Measurements from ENCODE around the gene UGT1A1. TPM values are rescaled to one million over a fixed set of nuclear protein-coding genes. Genes with fewer than 3 reads are reported as not detected.
"Not testable (repeated sequence)": the region's sequence is repeated elsewhere in the genome, so short reads cannot be mapped to it uniquely, and the experiment has no call there.

The UGT1A1 gene
- total RNA-seq, 1 donor from 2014 or later: 0.98 TPM

GRCh38 chr2:233718552-233718951 lies 41.5 kb upstream of the UGT1A1 start, which contains the start of gene UGT1A4:
Gene UGT1A4 (plus strand): TSS chr2:233718736. CDS start chr2:233718821, 85 bp downstream.
- Histone ChIP-seq H3K4me3 (no peak within 1 kb of the TSS), H3K27me3 (no peaks in the 10 kb centered on the region), H3K4me1 (no peaks in the 10 kb centered on the region), H3K27ac (no peak within 1 kb of the TSS), H3K36me3 (no peaks in the 10 kb centered on the region), H3K9me3 (no peaks in the 10 kb centered on the region)
- TF ChIP-seq POLR2AphosphoS5 (IDR thresholded peaks at IDR 0.05; ENCODE audit: insufficient read depth in 1 of 2, low read depth in 1 of 2): no peak
- no peak for TF ChIP-seq POLR2A (IDR thresholded peaks at IDR 0.05)
- TF ChIP-seq, protein P1, sequence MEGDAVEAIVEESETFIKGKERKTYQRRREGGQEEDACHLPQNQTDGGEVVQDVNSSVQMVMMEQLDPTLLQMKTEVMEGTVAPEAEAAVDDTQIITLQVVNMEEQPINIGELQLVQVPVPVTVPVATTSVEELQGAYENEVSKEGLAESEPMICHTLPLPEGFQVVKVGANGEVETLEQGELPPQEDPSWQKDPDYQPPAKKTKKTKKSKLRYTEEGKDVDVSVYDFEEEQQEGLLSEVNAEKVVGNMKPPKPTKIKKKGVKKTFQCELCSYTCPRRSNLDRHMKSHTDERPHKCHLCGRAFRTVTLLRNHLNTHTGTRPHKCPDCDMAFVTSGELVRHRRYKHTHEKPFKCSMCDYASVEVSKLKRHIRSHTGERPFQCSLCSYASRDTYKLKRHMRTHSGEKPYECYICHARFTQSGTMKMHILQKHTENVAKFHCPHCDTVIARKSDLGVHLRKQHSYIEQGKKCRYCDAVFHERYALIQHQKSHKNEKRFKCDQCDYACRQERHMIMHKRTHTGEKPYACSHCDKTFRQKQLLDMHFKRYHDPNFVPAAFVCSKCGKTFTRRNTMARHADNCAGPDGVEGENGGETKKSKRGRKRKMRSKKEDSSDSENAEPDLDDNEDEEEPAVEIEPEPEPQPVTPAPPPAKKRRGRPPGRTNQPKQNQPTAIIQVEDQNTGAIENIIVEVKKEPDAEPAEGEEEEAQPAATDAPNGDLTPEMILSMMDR (IDR thresholded peaks at IDR 0.05): no peak
- intact Hi-C loops (cut with DNase I): no loop called here
- no peak for DNase-seq (ENCODE audit: extremely low spot score in 2 of 2)

GRCh38 chr2:233728723-233729301 lies 31.3 kb upstream of the UGT1A1 start, which contains the start of gene UGT1A3:
Gene UGT1A3 (plus strand): TSS chr2:233729042. CDS start chr2:233729127, 85 bp downstream.
- Histone ChIP-seq H3K27ac (no peak within 1 kb of the TSS), H3K36me3 (no peaks in the 10 kb centered on the region), H3K9me3 (no peaks in the 10 kb centered on the region), H3K4me1 (no peaks in the 10 kb centered on the region), H3K4me3 (no peak within 1 kb of the TSS), H3K27me3 (no peaks in the 10 kb centered on the region)
- no peak for DNase-seq (ENCODE audit: extremely low spot score in 2 of 2)
- intact Hi-C loops (cut with DNase I): no loop called here
- TF ChIP-seq POLR2A (IDR thresholded peaks at IDR 0.05): no peak
- TF ChIP-seq, protein P1 (IDR thresholded peaks at IDR 0.05): no peak
- TF ChIP-seq POLR2AphosphoS5 (IDR thresholded peaks at IDR 0.05; ENCODE audit: insufficient read depth in 1 of 2, low read depth in 1 of 2): no peak

DNA sequence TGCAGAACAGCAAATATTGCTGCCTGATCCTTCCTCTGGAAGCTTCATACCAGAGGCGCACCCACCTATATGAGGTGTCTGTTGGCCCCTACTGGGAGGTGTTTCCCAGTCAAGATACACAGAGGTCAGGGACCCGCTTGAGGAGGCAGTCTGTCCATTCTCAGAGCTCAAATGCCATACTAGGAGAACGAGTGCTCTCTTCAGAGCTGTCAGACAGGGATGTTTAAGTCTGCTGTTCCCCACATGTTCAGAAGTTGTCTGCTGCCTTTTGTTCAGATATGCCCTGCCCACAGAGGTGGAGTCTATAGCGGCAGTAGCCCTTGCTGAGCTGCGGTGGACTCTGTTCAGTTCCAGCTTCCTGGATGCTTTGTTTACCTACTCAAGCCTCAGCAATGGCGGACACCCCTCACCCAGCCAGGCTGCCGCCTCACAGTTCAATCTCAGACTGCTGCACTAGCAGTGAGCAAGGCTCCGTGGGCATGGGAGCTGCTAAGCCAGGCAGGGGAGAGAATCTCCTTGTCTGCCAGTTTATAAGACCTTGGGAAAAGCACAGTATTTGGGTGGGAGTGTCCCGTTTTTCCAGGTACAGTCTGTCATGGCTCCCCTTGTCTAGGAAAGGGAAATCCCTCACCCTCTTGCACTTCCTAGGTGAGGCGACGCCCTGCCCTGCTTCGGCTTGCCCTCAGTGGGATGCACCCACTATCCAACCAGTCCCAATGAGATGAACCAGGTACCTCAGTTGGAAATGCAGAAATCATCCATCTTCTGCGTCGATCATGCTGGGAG lies 23.0 kb upstream of the UGT1A1 start:
- H3K36me3 ChIP-seq; H3K27me3 ChIP-seq; intact Hi-C loops (cut with DNase I); DNase-seq (ENCODE audit: extremely low spot score in 2 of 2); H3K4me3 ChIP-seq; H3K27ac ChIP-seq; H3K4me1 ChIP-seq; H3K9me3 ChIP-seq: not testable (repeated sequence)

DNA sequence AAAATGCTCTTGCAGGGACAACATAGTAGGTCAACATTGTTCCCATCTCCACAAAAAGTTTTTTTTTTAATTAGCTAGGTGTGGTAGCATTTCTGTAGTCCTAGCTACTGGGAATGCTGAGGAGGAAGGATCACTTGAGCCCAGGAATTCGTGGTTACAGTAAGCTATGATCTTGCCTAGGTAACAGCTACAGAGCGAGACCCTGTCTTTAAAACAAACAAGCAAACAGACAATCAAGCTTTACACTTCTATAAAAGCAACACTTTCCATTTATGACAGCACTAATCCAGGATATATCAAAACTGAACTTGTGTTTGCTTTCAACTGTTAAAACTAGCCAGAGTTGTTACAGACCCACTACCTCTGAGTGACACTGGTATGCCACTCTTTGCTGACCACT lies 19.2 kb upstream of the UGT1A1 start:
- intact Hi-C loops (cut with DNase I): no loop called here
- Histone ChIP-seq H3K9me3 (no peaks in the 10 kb centered on the region), H3K27ac (no peak overlapping the region), H3K36me3 (no peaks in the 10 kb centered on the region), H3K4me1 (no peaks in the 10 kb centered on the region), H3K4me3 (no peak overlapping the region), H3K27me3 (no peaks in the 10 kb centered on the region)
- TF ChIP-seq POLR2AphosphoS5 (IDR thresholded peaks at IDR 0.05; ENCODE audit: insufficient read depth in 1 of 2, low read depth in 1 of 2) (no peak), POLR2A (IDR thresholded peaks at IDR 0.05) (no peak)
- TF ChIP-seq, protein P1 (IDR thresholded peaks at IDR 0.05): no peak
- DNase-seq (ENCODE audit: extremely low spot score in 2 of 2): no peak

- no peak for DNase-seq (ENCODE audit: extremely low spot score in 2 of 2)
- no peaks in the 10 kb centered on the region for H3K36me3 ChIP-seq
- H3K4me1 ChIP-seq: no peaks in the 10 kb centered on the region
- H3K27me3 ChIP-seq: no peaks in the 10 kb centered on the region
- no peak overlapping the region for H3K27ac ChIP-seq
- TF ChIP-seq, protein P1 (IDR thresholded peaks at IDR 0.05): no peak
- no peak for TF ChIP-seq POLR2A (IDR thresholded peaks at IDR 0.05)
- TF ChIP-seq POLR2AphosphoS5 (IDR thresholded peaks at IDR 0.05; ENCODE audit: insufficient read depth in 1 of 2, low read depth in 1 of 2): no peak
- intact Hi-C loops (cut with DNase I): no loop called here
- no peaks in the 10 kb centered on the region for H3K9me3 ChIP-seq
- H3K4me3 ChIP-seq: no peak overlapping the region
Measured at GRCh38 chr2:233743464-233744259, 16.4 kb upstream of the UGT1A1 start.

All from vagina (tissue), 2 donors.